HG02970 (cell line): ENCODE measurements around the gene WHAMM.

Experiments
- ATAC-seq: cut with Tn5 transposase; IDR thresholded peaks from one replicate; pipeline ENCODE4 v1.9.1; 2021; ENCODE audit warnings: mild to moderate bottlenecking, moderate library complexity, moderate number of reproducible peaks; ENCODE audit not compliant: unreplicated experiment, low FRiP score

The WHAMM gene

GRCh38 chr15:82832601-82833361 lies 23.4 kb downstream of the WHAMM start:
- peak; percentile 57 for ATAC-seq

- no peak for ATAC-seq
Measured at GRCh38 chr15:82833362-82833682, 23.9 kb downstream of the WHAMM start.

GRCh38 chr15:82835391-82835917 lies 26.0 kb downstream of the WHAMM start:
- ATAC-seq: no peak

GRCh38 chr15:82838096-82838735 lies 28.8 kb downstream of the WHAMM start:
- no peak for ATAC-seq

GRCh38 chr15:82839136-82839535 lies 29.7 kb downstream of the WHAMM start:
- ATAC-seq: no peak

- ATAC-seq: no peak
Measured at GRCh38 chr15:82840166-82840565, 30.7 kb downstream of the WHAMM start.

GRCh38 chr15:82843566-82843965 lies 34.1 kb downstream of the WHAMM start:
- ATAC-seq: no peak

- ATAC-seq: no peak
Measured at GRCh38 chr15:82845686-82846085, 36.3 kb downstream of the WHAMM start.

GRCh38 chr15:82846621-82847020 lies 37.2 kb downstream of the WHAMM start:
- no peak for ATAC-seq

- no peak for ATAC-seq
Measured at GRCh38 chr15:82847703-82848102, 38.3 kb downstream of the WHAMM start.

- ATAC-seq: no peak
Measured at GRCh38 chr15:82848241-82848993, 39.0 kb downstream of the WHAMM start.

- no peak for ATAC-seq
Measured at GRCh38 chr15:82849556-82850512, 40.4 kb downstream of the WHAMM start.

- ATAC-seq: no peak
Measured at GRCh38 chr15:82850731-82851130, 41.3 kb downstream of the WHAMM start.

- no peak for ATAC-seq
Measured at GRCh38 chr15:82851306-82851850, 42.0 kb downstream of the WHAMM start.

GRCh38 chr15:82851981-82852511 lies 42.6 kb downstream of the WHAMM start:
- ATAC-seq: no peak

- ATAC-seq: no peak
Measured at GRCh38 chr15:82852941-82853561, 43.6 kb downstream of the WHAMM start.

- no peak for ATAC-seq
Measured at GRCh38 chr15:82854554-82854953, 45.1 kb downstream of the WHAMM start.

- ATAC-seq: no peak
Measured at GRCh38 chr15:82855286-82856100, 46.1 kb downstream of the WHAMM start.
